Loucy (cell line): ENCODE data around the gene RLN2.

ENCODE experiments used
- CTCF ChIP-seq: fragments of 200-600 bp; sonication (generic); conservative IDR thresholded peaks from 2 replicates; pipeline ENCODE4 v1.5.1; 2014; ENCODE audit warnings: mild to moderate bottlenecking, antibody characterized with exemption, low read length
- EZH2phosphoT487 ChIP-seq: fragments of 200-600 bp; IDR thresholded peaks from 2 replicates; pipeline ENCODE4 v1.6.1; 2018; ENCODE audit warnings: antibody characterized with exemption, mild to moderate bottlenecking, moderate library complexity, borderline replicate concordance

DNA sequence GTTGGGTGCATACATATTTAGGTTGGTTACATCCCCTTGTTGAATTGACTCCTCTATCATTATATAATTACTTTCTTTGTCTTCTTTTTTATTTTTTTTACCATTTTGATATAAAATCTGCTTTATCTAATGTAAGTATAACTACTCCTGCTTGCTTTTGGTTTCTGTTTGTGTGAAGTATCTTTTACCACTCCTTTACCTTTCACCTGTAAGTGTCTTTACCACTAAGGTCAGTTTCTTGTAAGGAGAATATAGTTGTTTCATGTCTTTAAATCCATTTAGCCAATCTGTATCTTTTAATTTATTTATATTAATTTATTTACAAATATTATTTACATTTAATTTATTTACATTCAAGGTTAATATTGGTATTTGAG lies 40.3 kb downstream of the RLN2 start:
- no peak for TF ChIP-seq CTCF
- TF ChIP-seq EZH2phosphoT487, result no peak
